ENCODE results near the gene NDUFA8. TPM values are rescaled to one million over a fixed set of nuclear protein-coding genes. Genes with fewer than 3 reads are reported as not detected.

The NDUFA8 gene
- total RNA-seq, 4 donors from 2014 or later: 17.3 to 41.3 (median 32.2) TPM

- no peaks in the 10 kb centered on the region for H3K36me3 ChIP-seq
- H3K4me1 ChIP-seq: no peaks in the 10 kb centered on the region
- H3K27me3 ChIP-seq: no peaks in the 10 kb centered on the region
- no peaks in the 10 kb centered on the region for H3K9me3 ChIP-seq
- H3K4me3 ChIP-seq: no peak overlapping the region
- no peak for TF ChIP-seq POLR2A (IDR thresholded peaks at IDR 0.05)
- TF ChIP-seq CTCF (IDR thresholded peaks at IDR 0.05): no peak
- no peak for DNase-seq
- no peak overlapping the region for H3K27ac ChIP-seq
Measured at GRCh38 chr9:122204055-122204454, 44.5 kb upstream of the NDUFA8 start.

DNA sequence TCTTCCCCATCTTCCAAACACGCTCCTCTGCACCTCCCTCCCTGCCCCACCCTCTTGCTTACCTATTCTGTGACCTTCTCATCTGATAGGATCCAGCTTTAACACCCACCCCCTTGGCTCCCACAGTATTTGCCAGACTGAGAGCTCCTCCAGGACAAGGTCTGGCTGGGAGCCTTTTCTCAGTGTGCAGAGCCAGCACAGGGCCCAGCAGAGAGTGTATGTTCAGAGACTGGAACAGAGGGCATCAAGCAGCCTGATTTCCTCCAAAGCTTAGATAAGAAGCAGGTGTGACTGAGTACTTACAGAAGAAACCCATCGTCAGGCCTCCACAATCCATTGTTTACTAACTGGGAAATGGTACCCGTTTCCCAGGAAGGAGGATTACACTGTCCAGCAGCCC is 42.5 kb upstream of the NDUFA8 start:
- Histone ChIP-seq H3K36me3 (no peaks in the 10 kb centered on the region), H3K27ac (no peak overlapping the region), H3K9me3 (no peaks in the 10 kb centered on the region), H3K4me3 (no peak overlapping the region), H3K27me3 (no peaks in the 10 kb centered on the region), H3K4me1 (no peaks in the 10 kb centered on the region)
- no peak for DNase-seq
- TF ChIP-seq CTCF (IDR thresholded peaks at IDR 0.05) (no peak), POLR2A (IDR thresholded peaks at IDR 0.05) (no peak)

DNA sequence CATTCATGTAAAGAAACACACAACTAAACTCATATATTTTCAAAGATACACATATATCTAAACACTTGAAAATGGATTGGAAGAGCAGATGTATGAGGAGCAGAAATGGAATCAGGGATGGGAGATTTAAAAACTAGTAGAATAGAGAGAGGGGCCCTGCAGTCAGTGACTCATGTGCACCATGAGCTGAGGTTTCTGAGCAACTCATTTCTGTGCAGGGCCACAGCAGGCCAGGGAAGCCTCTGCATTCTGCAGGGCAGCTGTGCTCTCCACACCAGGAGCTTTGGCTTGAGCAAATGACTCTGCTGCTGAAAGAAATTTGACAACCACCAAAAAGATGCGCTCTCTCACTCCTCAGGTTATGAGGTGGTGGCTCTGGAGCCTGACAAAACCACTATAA is 42.1 kb upstream of the NDUFA8 start:
- no peak overlapping the region for H3K27ac ChIP-seq
- no peak overlapping the region for H3K4me3 ChIP-seq
- no peaks in the 10 kb centered on the region for H3K36me3 ChIP-seq
- no peaks in the 10 kb centered on the region for H3K9me3 ChIP-seq
- DNase-seq: no peak
- no peaks in the 10 kb centered on the region for H3K27me3 ChIP-seq
- no peak for TF ChIP-seq POLR2A (IDR thresholded peaks at IDR 0.05)
- no peak for TF ChIP-seq CTCF (IDR thresholded peaks at IDR 0.05)
- H3K4me1 ChIP-seq: no peaks in the 10 kb centered on the region

DNA sequence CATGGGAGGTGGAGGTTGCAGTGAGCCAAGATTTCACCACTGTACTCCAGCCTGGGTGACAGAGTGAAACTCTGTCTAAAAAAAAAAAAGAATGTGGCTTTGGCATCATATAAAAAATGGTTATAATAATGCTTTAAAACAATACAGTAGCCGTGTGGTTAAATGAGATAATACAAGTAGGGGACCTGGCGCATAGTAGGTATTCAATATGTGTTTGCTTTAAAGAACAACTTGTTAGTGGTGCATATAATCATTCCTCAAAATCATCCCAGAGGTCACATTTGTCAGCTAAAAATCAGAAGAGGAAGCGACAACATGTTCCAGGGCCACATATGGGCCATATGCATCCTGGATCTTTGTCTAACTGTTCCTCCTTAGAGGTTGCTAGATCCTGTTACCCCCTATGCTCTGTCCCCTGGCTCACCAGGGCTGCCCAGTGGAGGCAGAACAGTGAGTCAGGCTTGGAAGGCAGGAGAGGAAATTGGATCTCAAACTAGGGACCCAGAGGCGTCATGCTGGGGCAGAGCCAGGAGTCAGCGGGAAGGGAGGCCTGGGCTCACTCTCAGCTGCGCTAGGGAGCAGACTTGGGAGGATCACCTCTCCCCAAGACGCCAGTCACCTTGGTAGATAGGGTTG is 41.5 kb upstream of the NDUFA8 start:
- H3K4me3 ChIP-seq: no peak overlapping the region
- H3K36me3 ChIP-seq: no peaks in the 10 kb centered on the region
- H3K27ac ChIP-seq: no peak overlapping the region
- no peaks in the 10 kb centered on the region for H3K9me3 ChIP-seq
- peak in 1 of 3 donors; percentile 9 for DNase-seq
- H3K4me1 ChIP-seq: no peaks in the 10 kb centered on the region
- H3K27me3 ChIP-seq: no peaks in the 10 kb centered on the region
- TF ChIP-seq CTCF (IDR thresholded peaks at IDR 0.05) (no peak), POLR2A (IDR thresholded peaks at IDR 0.05) (no peak)

DNA sequence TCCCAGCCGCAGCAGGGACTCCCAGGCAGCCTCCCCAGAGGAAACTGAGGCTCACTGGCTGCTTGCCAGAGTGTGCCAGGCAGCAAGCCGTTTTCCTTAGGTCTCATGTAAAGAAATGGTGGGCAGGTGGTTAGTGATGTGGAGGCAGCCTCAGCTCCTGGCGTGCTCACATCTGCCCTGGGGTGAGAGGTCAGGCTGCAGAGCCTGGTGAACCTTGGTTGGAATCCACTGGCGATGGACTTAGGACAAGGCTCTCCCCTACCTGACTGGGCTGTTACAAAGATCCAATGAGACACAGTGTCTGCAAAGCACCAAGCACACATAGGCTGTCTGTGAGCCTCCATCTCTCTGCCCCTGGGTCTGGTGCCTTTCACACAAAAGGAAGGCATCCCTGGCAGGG is 38.3 kb upstream of the NDUFA8 start:
- H3K9me3 ChIP-seq: no peaks in the 10 kb centered on the region
- TF ChIP-seq CTCF (IDR thresholded peaks at IDR 0.05): no peak
- TF ChIP-seq POLR2A (IDR thresholded peaks at IDR 0.05): no peak
- no peaks in the 10 kb centered on the region for H3K4me1 ChIP-seq
- no peaks in the 10 kb centered on the region for H3K27me3 ChIP-seq
- no peak overlapping the region for H3K4me3 ChIP-seq
- H3K27ac ChIP-seq: no peak overlapping the region
- no peaks in the 10 kb centered on the region for H3K36me3 ChIP-seq
- DNase-seq: peak in 1 of 3 donors; percentile 36

DNA sequence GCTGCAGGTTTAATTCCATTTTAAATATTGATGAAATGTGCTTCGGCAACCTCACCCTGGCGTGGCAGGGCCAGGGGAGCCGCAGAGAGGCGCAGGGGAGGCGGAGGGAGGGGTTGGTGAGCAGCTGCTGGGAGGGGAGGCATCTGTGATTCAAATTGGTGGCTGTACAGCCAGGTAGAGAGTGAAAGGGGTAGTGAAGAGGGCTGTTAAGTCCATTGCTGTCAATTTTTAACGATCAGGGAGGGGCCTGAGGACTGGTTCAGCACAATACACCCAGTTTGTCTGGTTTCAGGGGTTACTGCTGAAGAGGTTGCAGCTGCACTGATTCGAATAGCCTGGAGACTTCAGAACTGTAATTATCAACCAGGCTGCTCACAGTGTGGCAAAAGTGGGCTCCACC is 37.8 kb upstream of the NDUFA8 start:
- H3K4me3 ChIP-seq: no peak overlapping the region
- no peak overlapping the region for H3K27ac ChIP-seq
- H3K4me1 ChIP-seq: no peaks in the 10 kb centered on the region
- no peaks in the 10 kb centered on the region for H3K9me3 ChIP-seq
- no peak for DNase-seq
- no peaks in the 10 kb centered on the region for H3K36me3 ChIP-seq
- no peaks in the 10 kb centered on the region for H3K27me3 ChIP-seq
- TF ChIP-seq POLR2A (IDR thresholded peaks at IDR 0.05) (no peak), CTCF (IDR thresholded peaks at IDR 0.05) (no peak)
